H1 (cell line): ENCODE data around the gene EPHA2. TPM values are rescaled to one million over a fixed set of nuclear protein-coding genes. Genes with fewer than 3 reads are reported as not detected.

Experiments
- CTCF ChIA-PET: fragments of 300-600 bp; sonication (Branson Sonifier 250); formaldehyde crosslinking; loops from one replicate; lab custom pipeline; 2021; ENCODE audit not compliant: partially characterized antibody; lab: Charles Lee
- POLR2A ChIA-PET: fragments of 300-600 bp; sonication (Branson Sonifier 250); formaldehyde crosslinking; loops from one replicate; lab custom pipeline; 2021; ENCODE audit warnings: inconsistent platforms; ENCODE audit not compliant: partially characterized antibody; lab: Charles Lee
- DNase-seq, 2 experiments: peaks; one replicate each; pipeline versions ENCODE4 v3.0.0 to v3.0.0-alpha.2; 2010 to 2022; ENCODE audit warnings: low spot score in 2 of 2, low read depth in 1 of 2, mixed read lengths in 1 of 2
- FAIRE-seq: peaks from 2 replicates; lab custom pipeline; 2011; peaks lifted over from hg19 to GRCh38; lab: Jason Lieb, UNC
- H2AFZ ChIP-seq: 2 replicates; pipeline ENCODE4 v1.8.1; 2012; ENCODE audit warnings: low read length, inconsistent platforms
- H2AK5ac ChIP-seq: 2 replicates; pipeline ENCODE4 v1.6.1; 2013; ENCODE audit warnings: low read depth, low read length
- H2BK120ac ChIP-seq: replicated peaks from 2 replicates; pipeline ENCODE3; 2013; ENCODE audit warnings: low read depth, low read length, inconsistent platforms
- H2BK12ac ChIP-seq: 2 replicates; pipeline ENCODE4 v1.6.1; 2013; ENCODE audit warnings: low read depth, low read length
- H2BK15ac ChIP-seq: 2 replicates; pipeline ENCODE4 v1.6.1; 2013; ENCODE audit warnings: low read length
- H2BK20ac ChIP-seq: 2 replicates; pipeline ENCODE4 v1.6.1; 2013; ENCODE audit warnings: low read length
- H2BK5ac ChIP-seq: 2 replicates; pipeline ENCODE4 v1.6.1; 2013; ENCODE audit warnings: low read depth, low read length
- H3K14ac ChIP-seq: 2 replicates; pipeline ENCODE4 v1.6.1; 2013; ENCODE audit warnings: inconsistent platforms; ENCODE audit not compliant: insufficient read length
- H3K18ac ChIP-seq: 2 replicates; pipeline ENCODE4 v1.6.1; 2013; ENCODE audit warnings: low read length; ENCODE audit errors: extremely low read depth
- H3K23ac ChIP-seq: 2 replicates; pipeline ENCODE4 v1.6.1; 2013; ENCODE audit warnings: inconsistent platforms; ENCODE audit not compliant: insufficient read length
- H3K23me2 ChIP-seq: 2 replicates; pipeline ENCODE4 v1.6.1; 2013; ENCODE audit warnings: low read depth, low read length
- H3K27ac ChIP-seq: 2 replicates; pipeline ENCODE4 v1.6.1; 2011; ENCODE audit warnings: low read depth, low read length, inconsistent platforms
- H3K27me3 ChIP-seq, 4 experiments: replicated peaks in 1 of 4; 1 replicate in 1 of 4; 2 replicates in 3 of 4; pipeline versions ENCODE4 v1.6.1 to v1.8.1; 2011 to 2013; ENCODE audit warnings: low read length in 3 of 4, mild to moderate bottlenecking in 3 of 4, inconsistent platforms in 2 of 4, mixed read lengths in 2 of 4, moderate library complexity in 1 of 4; ENCODE audit not compliant: control insufficient read depth in 3 of 4, insufficient read depth in 3 of 4; ENCODE audit errors: extremely low read depth in 1 of 4
- H3K36me3 ChIP-seq, 4 experiments: 2 replicates each; pipeline versions ENCODE4 v1.6.1 to v1.8.1; 2011 to 2013; ENCODE audit warnings: mild to moderate bottlenecking in 4 of 4, low read length in 3 of 4, moderate library complexity in 2 of 4, control low read depth in 1 of 4, inconsistent platforms in 1 of 4; ENCODE audit not compliant: insufficient read depth in 4 of 4, control insufficient read depth in 2 of 4
- H3K4ac ChIP-seq: replicated peaks from 2 replicates; pipeline ENCODE3; 2013; ENCODE audit warnings: low read length, low read depth, mixed read lengths, inconsistent platforms; ENCODE audit not compliant: insufficient read length
- H3K4me1 ChIP-seq, 4 experiments: replicated peaks in 1 of 4; 1 replicate in 1 of 4; 2 replicates in 3 of 4; pipeline versions ENCODE4 v1.6.1 to v1.8.1; 2011 to 2013; ENCODE audit warnings: low read length in 3 of 4, inconsistent platforms in 2 of 4, mixed read lengths in 1 of 4; ENCODE audit not compliant: insufficient read depth in 4 of 4, control insufficient read depth in 3 of 4
- H3K4me2 ChIP-seq, 2 experiments: 2 replicates each; pipeline versions ENCODE4 v1.6.1 to v1.8.1; 2011 to 2013; ENCODE audit warnings: low read depth in 2 of 2, low read length in 2 of 2, control low read depth in 1 of 2, inconsistent platforms in 1 of 2, mild to moderate bottlenecking in 1 of 2; ENCODE audit not compliant: insufficient read depth in 1 of 2
- H3K4me3 ChIP-seq, 4 experiments: fragments of 200-600, 300-600 bp in 1 of 4; sonication (generic), shearing (Covaris generic), sonication (Bioruptor Twin) in 1 of 4; 2 replicates each; pipeline versions ENCODE4 v1.5.1 to v1.8.1; 2011 to 2016; ENCODE audit warnings: low read length in 4 of 4, low read depth in 3 of 4, control low read depth in 2 of 4, inconsistent platforms in 2 of 4, mild to moderate bottlenecking in 2 of 4, mixed read lengths in 1 of 4, moderate library complexity in 1 of 4; ENCODE audit not compliant: insufficient read depth in 2 of 4; ENCODE audit errors: extremely low read depth in 1 of 4
- H3K56ac ChIP-seq: replicated peaks from 2 replicates; pipeline ENCODE3; 2013; ENCODE audit warnings: low read depth, mild to moderate bottlenecking, mixed read lengths, low read length, inconsistent platforms; ENCODE audit not compliant: insufficient read length
- H3K79me1 ChIP-seq: 2 replicates; pipeline ENCODE4 v1.6.1; 2013; ENCODE audit warnings: low read depth, low read length, control low read depth
- H3K79me2 ChIP-seq, 2 experiments: 2 replicates each; pipeline versions ENCODE4 v1.6.1 to v1.8.1; 2012 to 2013; ENCODE audit warnings: low read length in 2 of 2, mild to moderate bottlenecking in 2 of 2, inconsistent platforms in 1 of 2; ENCODE audit not compliant: insufficient read depth in 2 of 2, control insufficient read depth in 1 of 2
- H3K9ac ChIP-seq, 4 experiments: replicated peaks in 1 of 4; 1 replicate in 1 of 4; 2 replicates in 3 of 4; pipeline versions ENCODE4 v1.6.1 to v1.8.1; 2011 to 2013; ENCODE audit warnings: low read depth in 3 of 4, low read length in 3 of 4, control low read depth in 2 of 4, mild to moderate bottlenecking in 2 of 4, moderate library complexity in 2 of 4, inconsistent platforms in 1 of 4; ENCODE audit errors: extremely low read depth in 1 of 4
- H3K9me3 ChIP-seq, 2 experiments: 2 replicates each; pipeline versions ENCODE4 v1.6.1 to v1.8.1; 2012 to 2013; ENCODE audit warnings: mild to moderate bottlenecking in 2 of 2, moderate library complexity in 2 of 2, control low read depth in 1 of 2, inconsistent platforms in 1 of 2, low read depth in 1 of 2, low read length in 1 of 2, mixed read lengths in 1 of 2; ENCODE audit not compliant: insufficient read depth in 2 of 2
- H4K20me1 ChIP-seq, 2 experiments: replicated peaks in 1 of 2; 2 replicates each; pipeline versions ENCODE3 to v1.8.1; 2011 to 2013; ENCODE audit warnings: inconsistent platforms in 2 of 2, low read length in 2 of 2, mild to moderate bottlenecking in 1 of 2; ENCODE audit not compliant: insufficient read depth in 2 of 2, control insufficient read depth in 1 of 2
- H4K5ac ChIP-seq: 2 replicates; pipeline ENCODE4 v1.6.1; 2013; ENCODE audit warnings: low read length, low read depth, mixed read lengths, inconsistent platforms; ENCODE audit not compliant: insufficient read length
- H4K8ac ChIP-seq: 2 replicates; pipeline ENCODE4 v1.8.0; 2013; ENCODE audit warnings: mild to moderate bottlenecking, moderate library complexity, low read length, inconsistent platforms; ENCODE audit not compliant: insufficient read depth; ENCODE audit errors: extremely low read depth
- H4K91ac ChIP-seq: replicated peaks from 2 replicates; pipeline ENCODE3; 2013; ENCODE audit warnings: low read length, mixed read lengths, inconsistent platforms; ENCODE audit not compliant: insufficient read length
- ATF2 ChIP-seq: IDR thresholded peaks from 2 replicates; pipeline ENCODE4 v1.6.1; 2012; ENCODE audit warnings: low read length, inconsistent platforms
- EZH2 ChIP-seq: fragments of 200-600 bp; sonication (generic); IDR thresholded peaks from 2 replicates; pipeline ENCODE4 v1.7.1; 2012; ENCODE audit warnings: low read depth, mild to moderate bottlenecking, moderate library complexity, low read length, inconsistent platforms; ENCODE audit not compliant: severe bottlenecking
- KDM1A ChIP-seq: fragments of 200-600, 300-600 bp; sonication (generic); IDR thresholded peaks from 2 replicates; pipeline ENCODE4 v1.7.1; 2016; ENCODE audit warnings: mild to moderate bottlenecking, low read length, borderline replicate concordance
- NANOG ChIP-seq: IDR thresholded peaks from 2 replicates; pipeline ENCODE4 v1.6.1; 2011; ENCODE audit warnings: low read length, low read depth, mild to moderate bottlenecking, inconsistent platforms; ENCODE audit not compliant: insufficient read depth, poor library complexity, severe bottlenecking
- RXRA ChIP-seq: IDR thresholded peaks from 2 replicates; pipeline ENCODE4 v1.6.1; 2011; ENCODE audit warnings: low read depth, mild to moderate bottlenecking, low read length, moderate library complexity; ENCODE audit not compliant: insufficient read depth
- SRF ChIP-seq: IDR thresholded peaks from 2 replicates; pipeline ENCODE4 v1.6.1; 2011; ENCODE audit warnings: mild to moderate bottlenecking, low read depth, low read length, moderate library complexity
- TCF12 ChIP-seq: IDR thresholded peaks from 2 replicates; pipeline ENCODE4 v1.6.1; 2011; ENCODE audit warnings: low read depth, mild to moderate bottlenecking, low read length
- TEAD4 ChIP-seq: IDR thresholded peaks from 2 replicates; pipeline ENCODE4 v1.6.1; 2012; ENCODE audit warnings: low read depth, low read length, inconsistent platforms, mixed read lengths
- WGBS, 2 experiments: shearing (Covaris generic) in 1 of 2; methylation state at CpG; one replicate each; pipeline versions ENCODE4 v1.1.6 to v1.1.7; 2013 to 2015; ENCODE audit warnings: low lambda C conversion rate in 2 of 2, mixed read lengths in 2 of 2, inconsistent platforms in 1 of 2, low coverage in 1 of 2, missing lambda C conversion rate in 1 of 2; ENCODE audit not compliant: insufficient replicate concordance in 2 of 2, insufficient coverage in 1 of 2, insufficient read length in 1 of 2; ENCODE audit errors: extremely low coverage in 1 of 2, missing lambda C conversion rate in 1 of 2; 5-methylcytosine and 5-hydroxymethylcytosine counted together
- polyA plus RNA-seq, 7 experiments: library from polyadenylated mRNA; depleted of rRNA in 3 of 7; stranded (reverse) in 5 of 7; unstranded in 2 of 7; fragments of >200 nt in 5 of 7; fragments of 200-250 nt in 2 of 7; gene quantifications; 1 replicate in 5 of 7; 2 replicates in 1 of 7; 4 replicates in 1 of 7; pipeline versions ENCODE4 v1.2.1 to v1.2.3, GENCODE V29; 2011 to 2013; ENCODE audit warnings: missing spikeins in 2 of 7, mixed read lengths in 2 of 7
- total RNA-seq: library from RNA; stranded (reverse); fragmentation: NEBNext Ultra II Directional; extraction: Animal tissue kit (Norgen Biotek cat#: 25700); gene quantifications from 2 replicates; pipeline ENCODE4 v1.2.1, GENCODE V29; 2021

Gene EPHA2
- total and polyA plus RNA-seq, 2 of the 8 experiments (the other 6 are each of a cell fraction or from before 2014, with no cell fraction given), result 26.8 to 33.6 TPM

GRCh38 chr1:16112596-16113555 lies 43.0 kb downstream of the EPHA2 start:
- Histone ChIP-seq H2BK15ac (peak overlapping the region; percentile 61; the same call in 1 of the 2 replicates), H4K91ac (no peak overlapping the region), H3K4me1 (peaks cover 20 to 39% (median 27%) of the 10 kb centered on the region in 4 experiments), H3K79me2 (no peaks in the 10 kb centered on the region), H4K8ac (no peak overlapping the region; the same call in 1 of the 2 replicates), H3K23me2 (no peaks in the 10 kb centered on the region; the same call in 1 of the 2 replicates), H3K4me2 (no peak overlapping the region), H2BK12ac (peak overlapping the region; percentile 75; the same call in 1 of the 2 replicates), H3K18ac (0 out of 2 replicates have a peak overlapping the region, but pooled peaks have one; percentile 32), H3K4me3 (no peak overlapping the region), H3K79me1 (no peaks in the 10 kb centered on the region; the same call in 1 of the 2 replicates), H2AFZ (no peak overlapping the region), H3K27ac (no peak overlapping the region), H2BK20ac (peak overlapping the region; percentile 48; the same call in 1 of the 2 replicates), H3K9me3 (peaks cover 4 to 8% of the 10 kb centered on the region in 2 experiments; a peak in 3 of 4 replicates), H3K23ac (no peak overlapping the region), H3K9ac (no peak overlapping the region), H3K14ac (no peak overlapping the region), H3K4ac (no peak overlapping the region), H2AK5ac (no peak overlapping the region), H4K20me1 (no peaks in the 10 kb centered on the region), H2BK5ac (no peak overlapping the region), H3K27me3 (no peaks in the 10 kb centered on the region), H3K56ac (no peak overlapping the region), H4K5ac (no peak overlapping the region), H3K36me3 (no peaks in the 10 kb centered on the region), H2BK120ac (no peak overlapping the region)
- WGBS, 2 experiments, result 65% methylated on average over 13 of the region's 14 CpGs; no CpG with 5 or more reads in 1 of the 2 experiments
- DNase-seq (peak in 1 of 2 experiments; percentile 70), FAIRE-seq (no peak)
- TF ChIP-seq TCF12, result 0 out of 2 replicates have a peak, but pooled peaks have one; percentile 72
- TF ChIP-seq SRF, result no peak
- peak; percentile 94 for TF ChIP-seq TEAD4
- peak; percentile 99 for TF ChIP-seq RXRA
- TF ChIP-seq NANOG, result peak; percentile 17
- TF ChIP-seq ATF2, result peak; percentile 35; the same call in 1 of the 2 replicates
- no peak for TF ChIP-seq EZH2
- peak; percentile 59; the same call in 1 of the 2 replicates for TF ChIP-seq KDM1A
- ChIA-PET CTCF (interaction anchor here (0.5 to 31.3 kb wide), 14 partner anchors 9 to 141 kb away, joined by 3 to 522 read pairs (median 3); partner anchors contain the start of gene FAM131C), POLR2A (interaction anchor here (0.8 to 1.9 kb wide), 8 partner anchors 8 to 50 kb away, joined by 3 to 5 read pairs (median 3); partner anchors contain the start of gene EPHA2)
